HL-60 (cell line): Measurements from ENCODE around the gene ARL10.

Experiments used
- CTCF ChIP-seq: IDR thresholded peaks from one replicate; pipeline ENCODE4 v1.5.1; 2011; ENCODE audit warnings: low read length, control low read depth, inconsistent platforms; ENCODE audit not compliant: insufficient read depth
- GABPA ChIP-seq: IDR thresholded peaks from 2 replicates; pipeline ENCODE4 v1.6.1; 2012; ENCODE audit warnings: low read depth
- POLR2AphosphoS5 ChIP-seq: IDR thresholded peaks from 2 replicates; pipeline ENCODE4 v1.6.1; 2012; ENCODE audit warnings: low read depth
- REST ChIP-seq: IDR thresholded peaks from 2 replicates; pipeline ENCODE4 v1.6.1; 2012; ENCODE audit warnings: low read depth; ENCODE audit not compliant: insufficient replicate concordance
- SPI1 ChIP-seq: IDR thresholded peaks from 2 replicates; pipeline ENCODE4 v1.6.1; 2012; ENCODE audit warnings: low read depth, mild to moderate bottlenecking, borderline replicate concordance

- TF ChIP-seq CTCF = no peak
- no peak for TF ChIP-seq POLR2AphosphoS5
- TF ChIP-seq REST = no peak
- TF ChIP-seq GABPA = no peak
- TF ChIP-seq SPI1 = no peak
These were observed 26.0 kb upstream of the ARL10 start for GRCh38 chr5:176339304-176339703.
